GM12878 (cell line): ENCODE data around the gene FGF2. TPM values are rescaled to one million over a fixed set of nuclear protein-coding genes. Genes with fewer than 3 reads are reported as not detected.

Source experiments
- ATAC-seq: fragments of 200-7000 bp; cut with Tn5 transposase; 3 replicates; pipeline ENCODE4 v1.9.1; 2020; ENCODE audit warnings: mild to moderate bottlenecking, moderate library complexity
- BruUV-seq: library from RNA; stranded (reverse); fragments of 400-500 nt; replicated peaks from 2 replicates; lab custom pipeline; 2021; lab: Mats Ljungman, UMichigan
- CTCF ChIA-PET: fragments of 300-600 bp; sonication (Branson Sonifier 250); formaldehyde crosslinking; extraction: SDS; loops from one replicate; lab custom pipeline; 2021; ENCODE audit warnings: inconsistent platforms; lab: Yijun Ruan, JAX
- POLR2A ChIA-PET: fragments of 350-600 bp; formaldehyde crosslinking; extraction: SDS; loops from one replicate; lab custom pipeline; 2021; ENCODE audit warnings: inconsistent platforms; lab: Charles Lee
- RAD21 ChIA-PET: fragments of 300-600 bp; sonication (Branson Sonifier 250); formaldehyde crosslinking; loops from one replicate; lab custom pipeline; 2023; ENCODE audit warnings: antibody characterized with exemption; ENCODE audit not compliant: unreplicated experiment; lab: Charles Lee
- SMC1A ChIA-PET: fragments of 300-600 bp; sonication (Branson Sonifier 250); formaldehyde crosslinking; loops from one replicate; lab custom pipeline; 2023; ENCODE audit not compliant: unreplicated experiment, uncharacterized antibody; lab: Charles Lee
- DNase-seq: peaks from one replicate; pipeline ENCODE4 v3.0.0-alpha.2; 2011; ENCODE audit warnings: low read depth, low spot score
- FAIRE-seq: peaks from 3 replicates; lab custom pipeline; 2011; peaks lifted over from hg19 to GRCh38; lab: Jason Lieb, UNC
- H2AFZ ChIP-seq: 2 replicates; pipeline ENCODE4 v1.6.0; 2011; ENCODE audit warnings: low read depth, low read length, control low read depth; ENCODE audit not compliant: control insufficient read depth
- H3K27ac ChIP-seq: 2 replicates; pipeline ENCODE4 v1.5.1; 2011; ENCODE audit warnings: control low read depth; ENCODE audit not compliant: control insufficient read depth, insufficient read depth
- H3K27me3 ChIP-seq, 2 experiments: replicated peaks in 1 of 2; 2 replicates each; pipeline versions ENCODE4 v1.6.0 to v1.6.1; 2011; ENCODE audit warnings: low read length in 1 of 2; ENCODE audit not compliant: control insufficient read depth in 2 of 2, insufficient read depth in 2 of 2
- H3K36me3 ChIP-seq, 2 experiments: 2 replicates each; pipeline ENCODE4 v1.5.1; 2011; ENCODE audit warnings: low read length in 1 of 2; ENCODE audit not compliant: control insufficient read depth in 2 of 2, insufficient read depth in 2 of 2
- H3K4me1 ChIP-seq: 2 replicates; pipeline ENCODE4 v1.6.1; 2011; ENCODE audit warnings: mild to moderate bottlenecking, low read length, moderate library complexity, mixed read lengths; ENCODE audit not compliant: control insufficient read depth, insufficient read depth
- H3K4me2 ChIP-seq: 2 replicates; pipeline ENCODE4 v1.6.0; 2011; ENCODE audit warnings: control low read depth; ENCODE audit not compliant: control insufficient read depth, insufficient read depth
- H3K4me3 ChIP-seq: fragments of 200-600 bp; sonication (generic); 2 replicates; pipeline ENCODE4 v1.5.1; 2016
- H3K79me2 ChIP-seq: 2 replicates; pipeline ENCODE4 v1.6.0; 2011; ENCODE audit warnings: low read length; ENCODE audit not compliant: control insufficient read depth, insufficient read depth
- H3K9ac ChIP-seq: 2 replicates; pipeline ENCODE4 v1.8.0; 2011; ENCODE audit warnings: low read length, control low read depth, mixed read lengths; ENCODE audit not compliant: control insufficient read depth, insufficient read depth
- H3K9me3 ChIP-seq: replicated peaks from 3 replicates; pipeline ENCODE4 v1.5.1; 2011; ENCODE audit warnings: mild to moderate bottlenecking, low read length; ENCODE audit not compliant: control insufficient read depth, insufficient read depth
- H4K20me1 ChIP-seq: 2 replicates; pipeline ENCODE4 v1.6.0; 2011; ENCODE audit not compliant: control insufficient read depth, insufficient read depth
- ATF3 ChIP-seq: IDR thresholded peaks from 2 replicates; pipeline ENCODE4 v1.6.1; 2011; ENCODE audit warnings: low read depth, mild to moderate bottlenecking, low read length, moderate library complexity, borderline replicate concordance; ENCODE audit errors: extremely low read depth
- BRCA1 ChIP-seq: IDR thresholded peaks from 2 replicates; pipeline ENCODE4 v1.6.1; 2011; ENCODE audit warnings: low read depth, low read length, improper control_type of control experiment
- E2F4 ChIP-seq: IDR thresholded peaks from 2 replicates; pipeline ENCODE4 v1.6.1; 2012; ENCODE audit warnings: low read depth, low read length, improper control_type of control experiment
- HDGF ChIP-seq: fragments of 450-650 bp; IDR thresholded peaks from 2 replicates; pipeline ENCODE4 v1.6.1; 2016; ENCODE audit warnings: antibody characterized with exemption
- JUNB ChIP-seq: IDR thresholded peaks from 2 replicates; pipeline ENCODE4 v1.6.1; 2016; ENCODE audit warnings: antibody characterized with exemption, mild to moderate bottlenecking
- MEF2A ChIP-seq: IDR thresholded peaks from 2 replicates; pipeline ENCODE4 v1.6.1; 2011; ENCODE audit warnings: low read depth, mild to moderate bottlenecking, low read length, moderate library complexity; ENCODE audit not compliant: insufficient read depth
- NFIC ChIP-seq: IDR thresholded peaks from 2 replicates; pipeline ENCODE4 v1.6.1; 2012; ENCODE audit warnings: low read depth, mild to moderate bottlenecking, inconsistent platforms, low read length, moderate library complexity
- POU2F2 ChIP-seq: IDR thresholded peaks from 3 replicates; pipeline ENCODE4 v1.6.1; 2011; ENCODE audit warnings: low read depth, mild to moderate bottlenecking, low read length, borderline replicate concordance
- RUNX3 ChIP-seq: IDR thresholded peaks from 2 replicates; pipeline ENCODE4 v1.6.1; 2012; ENCODE audit warnings: low read length, inconsistent platforms
- ZNF384 ChIP-seq: IDR thresholded peaks from 2 replicates; pipeline ENCODE4 v1.6.1; 2012; ENCODE audit warnings: low read depth, mild to moderate bottlenecking, low read length, improper control_type of control experiment, borderline replicate concordance
- WGBS: methylation state at CpG from one replicate; pipeline ENCODE4 v1.1.6; 2016; ENCODE audit warnings: low lambda C conversion rate; ENCODE audit not compliant: insufficient replicate concordance, insufficient coverage; ENCODE audit errors: missing lambda C conversion rate; 5-methylcytosine and 5-hydroxymethylcytosine counted together
- in situ Hi-C: fragments of 300-500 bp; cut with MboI; formaldehyde crosslinking; loops from 9 replicates; pipeline ENCODE4 v1.14.3; 2018; ENCODE audit warnings: mixed read lengths
- intact Hi-C: fragments of 100-400 bp; cut with micrococcal nuclease; formaldehyde crosslinking; loops from one replicate; pipeline ENCODE4 v1.14.2; 2022; ENCODE audit not compliant: unreplicated experiment
- polyA plus RNA-seq, 11 experiments: library from polyadenylated mRNA; depleted of rRNA in 4 of 11; unstranded in 6 of 11; stranded (reverse) in 5 of 11; fragments of >200 nt; fragmentation: Nextera tagmentation in 4 of 11; fragmentation: Illumina TruSeq in 1 of 11; extraction: Ambion mirVana in 4 of 11; extraction: Trizol in 1 of 11; gene quantifications; 1 replicate in 1 of 11; 2 replicates in 10 of 11; pipeline versions ENCODE4 v1.2.1 to v1.2.3, GENCODE V29; 2011 to 2016; ENCODE audit warnings: inconsistent platforms in 2 of 11, missing spikeins in 2 of 11, low read depth in 1 of 11
- total RNA-seq, 4 experiments: library from RNA; depleted of rRNA in 3 of 4; stranded (reverse); fragments of >200 nt in 3 of 4; fragmentation: Illumina TruSeq in 1 of 4; extraction: Trizol in 1 of 4; gene quantifications; 2 replicates each; pipeline versions ENCODE4 v1.2.1 to v1.2.3, GENCODE V29; 2013 to 2021
- TF ChIP-seq, protein P1 (sequence below): IDR thresholded peaks from 2 replicates; pipeline ENCODE4 v1.6.1; 2012; ENCODE audit warnings: low read length, inconsistent platforms

FGF2 gene
- total and polyA plus RNA-seq, 10 of the 15 experiments (the other 5 are each of a cell fraction or from before 2014, with no cell fraction given): 0.13 to 1.7 (median 0.25) TPM

GRCh38 chr4:122814426-122814825 is 12.2 kb upstream of the FGF2 start:
- Histone ChIP-seq H4K20me1 (no peaks in the 10 kb centered on the region), H3K36me3 (no peaks in the 10 kb centered on the region), H3K9ac (no peak overlapping the region), H3K9me3 (no peaks in the 10 kb centered on the region), H3K27me3 (no peaks in the 10 kb centered on the region), H2AFZ (no peak overlapping the region), H3K79me2 (no peaks in the 10 kb centered on the region), H3K4me2 (peak overlapping the region; percentile 13; the same call in 1 of the 2 replicates), H3K4me3 (no peak overlapping the region), H3K27ac (no peak overlapping the region), H3K4me1 (peaks cover 10% of the 10 kb centered on the region)
- SMC1A ChIA-PET: interaction anchor here (0.6 to 1.1 kb wide), 3 partner anchors 8 to 107 kb away, joined by 3 read pairs; no protein-coding TSS in a partner anchor
- ATAC-seq (peak; percentile 94), FAIRE-seq (peak; percentile 18), DNase-seq (peak; percentile 11)
- intact Hi-C loops (no loop called here), in situ Hi-C loops (no loop called here)
- RAD21 ChIA-PET: interaction anchor here (0.7 to 1.0 kb wide), 2 partner anchors 23 to 100 kb away, joined by 3 to 4 read pairs; no protein-coding TSS in a partner anchor
- CTCF ChIA-PET: no interaction called here
- POLR2A ChIA-PET: no interaction called here
- TF ChIP-seq POU2F2 (peak; percentile 77; the same call in 2 of the 3 replicates), E2F4 (no peak), ATF3 (no peak), ZNF384 (no peak), BRCA1 (no peak), MEF2A (0 out of 2 replicates have a peak, but pooled peaks have one; percentile 44), JUNB (peak; percentile 50), NFIC (0 out of 2 replicates have a peak, but pooled peaks have one; percentile 41), HDGF (no peak), RUNX3 (peak; percentile 68)
- TF ChIP-seq, protein P1, sequence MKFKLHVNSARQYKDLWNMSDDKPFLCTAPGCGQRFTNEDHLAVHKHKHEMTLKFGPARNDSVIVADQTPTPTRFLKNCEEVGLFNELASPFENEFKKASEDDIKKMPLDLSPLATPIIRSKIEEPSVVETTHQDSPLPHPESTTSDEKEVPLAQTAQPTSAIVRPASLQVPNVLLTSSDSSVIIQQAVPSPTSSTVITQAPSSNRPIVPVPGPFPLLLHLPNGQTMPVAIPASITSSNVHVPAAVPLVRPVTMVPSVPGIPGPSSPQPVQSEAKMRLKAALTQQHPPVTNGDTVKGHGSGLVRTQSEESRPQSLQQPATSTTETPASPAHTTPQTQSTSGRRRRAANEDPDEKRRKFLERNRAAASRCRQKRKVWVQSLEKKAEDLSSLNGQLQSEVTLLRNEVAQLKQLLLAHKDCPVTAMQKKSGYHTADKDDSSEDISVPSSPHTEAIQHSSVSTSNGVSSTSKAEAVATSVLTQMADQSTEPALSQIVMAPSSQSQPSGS: peak; percentile 28; the same call in 1 of the 2 replicates
- no TSS peak for BruUV-seq
- WGBS: 2% methylated on average over 2 of the region's 2 CpGs
